Keratinocyte (primary cell): ENCODE results near the gene MTA1. TPM values are rescaled to one million over a fixed set of nuclear protein-coding genes. Genes with fewer than 3 reads are reported as not detected.

Experiments
- DNase-seq: peaks from one replicate; pipeline ENCODE4 v3.0.0-alpha.2; 2011; ENCODE audit warnings: low read depth, missing footprints, low spot score
- FAIRE-seq: peaks from 2 replicates; lab custom pipeline; 2011; peaks lifted over from hg19 to GRCh38; lab: Jason Lieb, UNC
- H2AFZ ChIP-seq: 2 replicates; pipeline ENCODE4 v1.6.0; 2012; ENCODE audit warnings: low read length, control low read depth, inconsistent platforms; ENCODE audit not compliant: control insufficient read depth
- H3K27ac ChIP-seq: 2 replicates; pipeline ENCODE4 v1.5.1; 2011; ENCODE audit warnings: low read length; ENCODE audit not compliant: control insufficient read depth, insufficient read depth
- H3K27me3 ChIP-seq: 3 replicates; pipeline ENCODE4 v1.6.0; 2011; ENCODE audit warnings: low read length; ENCODE audit not compliant: control insufficient read depth, insufficient read depth; ENCODE audit errors: extremely low read depth
- H3K36me3 ChIP-seq, 2 experiments: 2 replicates in 1 of 2; 3 replicates in 1 of 2; pipeline ENCODE4 v1.5.1; 2011; ENCODE audit warnings: low read length in 2 of 2, mild to moderate bottlenecking in 1 of 2; ENCODE audit not compliant: control insufficient read depth in 2 of 2, insufficient read depth in 2 of 2; ENCODE audit errors: extremely low read depth in 1 of 2
- H3K4me1 ChIP-seq: 3 replicates; pipeline ENCODE4 v1.5.1; 2011; ENCODE audit warnings: low read length; ENCODE audit not compliant: control insufficient read depth, insufficient read depth; ENCODE audit errors: extremely low read depth
- H3K4me2 ChIP-seq: 3 replicates; pipeline ENCODE4 v1.6.0; 2011; ENCODE audit warnings: low read depth, low read length; ENCODE audit not compliant: control insufficient read depth, insufficient read depth; ENCODE audit errors: extremely low read depth
- H3K4me3 ChIP-seq, 3 experiments: fragments of 200-600 bp in 1 of 3; sonication (generic) in 1 of 3; 2 replicates in 2 of 3; 3 replicates in 1 of 3; pipeline ENCODE4 v1.5.1; 2011 to 2016; ENCODE audit warnings: low read length in 3 of 3, mild to moderate bottlenecking in 3 of 3, control low read depth in 2 of 3, inconsistent platforms in 1 of 3, low read depth in 1 of 3, mixed read lengths in 1 of 3, mixed run types in 1 of 3, moderate library complexity in 1 of 3; ENCODE audit not compliant: control insufficient read depth in 2 of 3, insufficient read depth in 2 of 3; ENCODE audit errors: extremely low read depth in 1 of 3
- H3K79me2 ChIP-seq: 2 replicates; pipeline ENCODE4 v1.6.0; 2012; ENCODE audit warnings: low read length; ENCODE audit not compliant: control insufficient read depth, insufficient read depth
- H3K9ac ChIP-seq: 3 replicates; pipeline ENCODE4 v1.6.0; 2011; ENCODE audit warnings: low read length; ENCODE audit not compliant: control insufficient read depth, insufficient read depth; ENCODE audit errors: extremely low read depth
- H3K9me1 ChIP-seq: 3 replicates; pipeline ENCODE4 v1.6.0; 2011; ENCODE audit warnings: low read length; ENCODE audit not compliant: control insufficient read depth, insufficient read depth; ENCODE audit errors: extremely low read depth
- H3K9me3 ChIP-seq: 2 replicates; pipeline ENCODE4 v1.5.1; 2012; ENCODE audit warnings: low read depth, low read length; ENCODE audit not compliant: control insufficient read depth
- H4K20me1 ChIP-seq: 3 replicates; pipeline ENCODE4 v1.6.0; 2011; ENCODE audit warnings: low read length; ENCODE audit not compliant: control insufficient read depth, insufficient read depth; ENCODE audit errors: extremely low read depth
- EZH2 ChIP-seq: IDR thresholded peaks from one replicate; pipeline ENCODE4 v1.6.1; 2012; ENCODE audit warnings: inconsistent platforms, mild to moderate bottlenecking, low read length, moderate library complexity
- dilution Hi-C: fragments of 300-500 bp; cut with MboI; formaldehyde crosslinking; loops from one replicate; pipeline ENCODE4 v1.7.0; 2020; ENCODE audit warnings: low sequenced_read_pairs; ENCODE audit not compliant: extremely low pct_ligation_motif_present
- polyA plus RNA-seq, 5 experiments: library from polyadenylated mRNA; depleted of rRNA in 3 of 5; stranded (reverse) in 3 of 5; stranded (forward) in 1 of 5; unstranded in 1 of 5; fragments of >200 nt; gene quantifications; 1 replicate in 1 of 5; 2 replicates in 3 of 5; 3 replicates in 1 of 5; pipeline versions ENCODE4 v1.2.1 to v1.2.3, GENCODE V29; 2011 to 2012; ENCODE audit warnings: missing spikeins in 2 of 5, low read depth in 1 of 5, low replicate concordance in 1 of 5
- TF ChIP-seq, protein P1 (sequence below), 3 experiments: IDR thresholded peaks in 1 of 3; conservative IDR thresholded peaks in 1 of 3; optimal IDR thresholded peaks in 1 of 3; 2 replicates in 2 of 3; 3 replicates in 1 of 3; pipeline versions ENCODE3 to v1.5.1; 2011; ENCODE audit warnings: low read length in 3 of 3, mild to moderate bottlenecking in 3 of 3, moderate library complexity in 2 of 3, control low read depth in 1 of 3, inconsistent platforms in 1 of 3; ENCODE audit not compliant: insufficient read depth in 2 of 3; ENCODE audit errors: extremely low read depth in 1 of 3

The MTA1 gene
- polyA plus RNA-seq, 1 donor (not counting 4 experiments of a cell fraction or from before 2014, with no cell fraction given) = 33.6 TPM

DNA sequence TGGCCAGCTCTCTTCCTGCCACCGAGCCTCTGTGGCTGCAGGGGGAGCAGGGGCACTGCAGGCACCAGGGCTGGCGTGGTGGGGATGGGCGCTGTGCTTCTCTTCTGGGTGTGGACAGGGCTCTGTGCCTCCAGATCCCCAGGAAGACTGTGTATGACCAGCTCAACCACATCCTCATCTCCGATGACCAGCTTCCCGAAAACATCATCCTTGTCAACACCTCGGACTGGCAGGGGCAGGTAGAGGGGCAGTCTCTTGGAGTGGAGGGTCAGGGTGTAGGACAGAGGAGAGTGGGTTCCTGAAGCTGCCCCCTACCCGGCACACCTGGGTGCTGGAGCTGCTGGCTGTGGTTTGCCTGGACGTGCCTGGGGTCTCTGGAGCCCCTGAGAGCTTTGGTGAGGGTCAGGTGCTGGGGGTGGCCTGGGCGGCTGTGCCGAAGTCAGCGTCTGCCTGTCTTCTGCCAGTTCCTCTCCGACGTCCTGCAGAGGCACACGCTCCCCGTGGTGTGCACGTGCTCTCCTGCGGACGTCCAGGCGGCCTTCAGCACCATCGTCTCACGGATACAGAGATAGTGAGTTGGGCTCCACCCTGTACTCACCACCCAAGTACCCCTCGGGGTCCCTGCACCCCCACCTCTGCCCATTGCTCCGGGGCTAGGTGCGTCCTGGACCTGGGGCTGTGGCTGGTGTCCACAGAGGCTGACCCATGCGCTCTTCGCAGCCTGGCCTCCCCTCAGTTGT, 37.1 kb upstream of the MTA1 start:
- peaks cover 0 to 13% of the 10 kb centered on the region in 2 experiments for H3K36me3 ChIP-seq
- DNase-seq (no peak), FAIRE-seq (no peak)
- H3K4me1 ChIP-seq = no peaks in the 10 kb centered on the region
- H3K9ac ChIP-seq = no peak overlapping the region
- H3K9me1 ChIP-seq = no peaks in the 10 kb centered on the region
- no peaks in the 10 kb centered on the region for H3K27me3 ChIP-seq
- dilution Hi-C loops = no loop called here
- H3K9me3 ChIP-seq = no peaks in the 10 kb centered on the region
- no peaks in the 10 kb centered on the region for H4K20me1 ChIP-seq
- H3K79me2 ChIP-seq = no peaks in the 10 kb centered on the region
- no peak overlapping the region for H3K4me2 ChIP-seq
- H3K27ac ChIP-seq = no peak overlapping the region
- no peak overlapping the region for H3K4me3 ChIP-seq
- no peak overlapping the region for H2AFZ ChIP-seq
- TF ChIP-seq, protein P1, sequence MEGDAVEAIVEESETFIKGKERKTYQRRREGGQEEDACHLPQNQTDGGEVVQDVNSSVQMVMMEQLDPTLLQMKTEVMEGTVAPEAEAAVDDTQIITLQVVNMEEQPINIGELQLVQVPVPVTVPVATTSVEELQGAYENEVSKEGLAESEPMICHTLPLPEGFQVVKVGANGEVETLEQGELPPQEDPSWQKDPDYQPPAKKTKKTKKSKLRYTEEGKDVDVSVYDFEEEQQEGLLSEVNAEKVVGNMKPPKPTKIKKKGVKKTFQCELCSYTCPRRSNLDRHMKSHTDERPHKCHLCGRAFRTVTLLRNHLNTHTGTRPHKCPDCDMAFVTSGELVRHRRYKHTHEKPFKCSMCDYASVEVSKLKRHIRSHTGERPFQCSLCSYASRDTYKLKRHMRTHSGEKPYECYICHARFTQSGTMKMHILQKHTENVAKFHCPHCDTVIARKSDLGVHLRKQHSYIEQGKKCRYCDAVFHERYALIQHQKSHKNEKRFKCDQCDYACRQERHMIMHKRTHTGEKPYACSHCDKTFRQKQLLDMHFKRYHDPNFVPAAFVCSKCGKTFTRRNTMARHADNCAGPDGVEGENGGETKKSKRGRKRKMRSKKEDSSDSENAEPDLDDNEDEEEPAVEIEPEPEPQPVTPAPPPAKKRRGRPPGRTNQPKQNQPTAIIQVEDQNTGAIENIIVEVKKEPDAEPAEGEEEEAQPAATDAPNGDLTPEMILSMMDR (optimal IDR thresholded peaks at IDR 0.05 in 1 of 3, IDR thresholded peaks at IDR 0.05 in 1 of 3, conservative IDR thresholded peaks at IDR 0.05 in 1 of 3; ENCODE audit: extremely low read depth in 1 of 3, insufficient read depth in 2 of 3, low read length in 3 of 3) = no peak
- TF ChIP-seq EZH2 = no peak

DNA sequence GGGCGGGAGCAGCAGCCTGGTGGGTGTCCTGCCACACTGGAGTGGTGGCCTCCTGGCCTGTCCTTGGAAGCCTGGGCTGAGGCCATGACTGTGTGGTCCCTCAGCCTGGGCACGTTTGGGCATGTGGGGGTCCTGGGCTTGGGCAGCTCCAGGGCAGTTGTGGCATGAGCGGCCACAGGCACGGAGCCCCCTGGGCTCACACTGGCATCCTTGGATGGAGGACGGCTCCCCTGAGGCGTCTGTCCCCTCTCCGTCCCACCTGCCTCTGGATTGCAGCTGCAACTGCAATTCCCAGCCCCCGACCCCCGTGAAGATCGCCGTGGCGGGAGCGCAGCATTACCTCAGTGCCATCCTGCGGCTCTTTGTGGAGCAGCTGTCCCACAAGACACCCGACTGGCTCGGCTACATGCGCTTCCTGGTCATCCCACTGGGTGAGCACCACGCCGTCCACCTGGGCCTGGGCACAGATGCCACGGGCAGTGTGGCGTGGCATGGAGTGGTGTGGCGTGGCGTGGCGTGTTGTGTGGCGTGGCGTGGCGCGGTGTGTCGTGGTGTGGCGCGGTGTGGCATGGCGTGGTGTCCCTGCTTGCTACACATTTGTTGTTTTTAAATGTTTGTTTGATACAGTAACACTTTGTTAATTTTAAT, 36.4 kb upstream of the MTA1 start:
- no peaks in the 10 kb centered on the region for H3K79me2 ChIP-seq
- H3K9ac ChIP-seq = no peak overlapping the region
- H2AFZ ChIP-seq = no peak overlapping the region
- H3K27me3 ChIP-seq = no peaks in the 10 kb centered on the region
- DNase-seq = no peak
- dilution Hi-C loops = no loop called here
- TF ChIP-seq, protein P1 (optimal IDR thresholded peaks at IDR 0.05 in 1 of 3, IDR thresholded peaks at IDR 0.05 in 1 of 3, conservative IDR thresholded peaks at IDR 0.05 in 1 of 3; ENCODE audit: extremely low read depth in 1 of 3, insufficient read depth in 2 of 3, low read length in 3 of 3) = no peak
- TF ChIP-seq EZH2 = no peak
- H3K4me2 ChIP-seq = no peak overlapping the region
- H3K27ac ChIP-seq = no peak overlapping the region
- no peaks in the 10 kb centered on the region for H3K4me1 ChIP-seq
- no peak for FAIRE-seq
- H3K4me3 ChIP-seq = no peak overlapping the region
- no peaks in the 10 kb centered on the region for H3K9me3 ChIP-seq
- no peaks in the 10 kb centered on the region for H3K9me1 ChIP-seq
- no peaks in the 10 kb centered on the region for H4K20me1 ChIP-seq
- peaks cover 0 to 13% of the 10 kb centered on the region in 2 experiments for H3K36me3 ChIP-seq
